SU-DHL-6 (cell line): ENCODE measurements around the gene TARBP1.

Source experiments
- H2AFZ ChIP-seq: fragments of 200-600 bp; sonication (generic); 2 replicates; pipeline ENCODE4 v1.6.1; 2014; ENCODE audit warnings: low read depth, mild to moderate bottlenecking, moderate library complexity, mixed read lengths, antibody characterized with exemption, low read length; ENCODE audit not compliant: severe bottlenecking
- H3F3A ChIP-seq: fragments of 200-600 bp; shearing (Covaris generic); 2 replicates; pipeline ENCODE4 v1.6.0; 2016; ENCODE audit warnings: antibody characterized with exemption, mild to moderate bottlenecking; ENCODE audit not compliant: insufficient read depth
- H3K27ac ChIP-seq: fragments of 200-600 bp; sonication (generic); 2 replicates; pipeline ENCODE4 v1.5.1; 2016; ENCODE audit warnings: low read depth, mild to moderate bottlenecking, low read length, moderate library complexity, mixed read lengths
- H3K27me3 ChIP-seq: fragments of 200-600 bp; sonication (generic), shearing (Covaris generic); 2 replicates; pipeline ENCODE4 v1.6.0; 2014; ENCODE audit warnings: mild to moderate bottlenecking, low read length
- H3K36me3 ChIP-seq: fragments of 200-600 bp; sonication (generic); 2 replicates; pipeline ENCODE4 v1.6.1; 2014; ENCODE audit warnings: mild to moderate bottlenecking, low read length, mixed read lengths
- H3K4me2 ChIP-seq: fragments of 300-600, 200-600 bp; shearing (Covaris generic), sonication (generic); 2 replicates; pipeline ENCODE4 v1.6.0; 2014; ENCODE audit warnings: low read length, low read depth, mild to moderate bottlenecking; ENCODE audit not compliant: poor library complexity, severe bottlenecking
- H3K4me3 ChIP-seq: fragments of 200-600 bp; sonication (generic); 2 replicates; pipeline ENCODE4 v1.5.1; 2014; ENCODE audit warnings: antibody characterized with exemption, low read length, mild to moderate bottlenecking, mixed read lengths; ENCODE audit not compliant: insufficient read depth, poor library complexity, severe bottlenecking
- H3K79me2 ChIP-seq: fragments of 200-600 bp; sonication (generic); 2 replicates; pipeline ENCODE4 v1.6.1; 2014; ENCODE audit warnings: mild to moderate bottlenecking, low read length, moderate library complexity; ENCODE audit not compliant: insufficient read depth
- H3K9ac ChIP-seq: fragments of 200-600 bp; sonication (generic); 2 replicates; pipeline ENCODE4 v1.7.0; 2014; ENCODE audit warnings: mild to moderate bottlenecking, low read length
- H3K9me2 ChIP-seq: fragments of 200-600 bp; sonication (generic); replicated peaks from 2 replicates; pipeline ENCODE4 v1.6.1; 2014; ENCODE audit warnings: low read length; ENCODE audit not compliant: insufficient read depth
- H3K9me3 ChIP-seq: fragments of 200-600 bp; sonication (generic); 2 replicates; pipeline ENCODE4 v1.6.1; 2014; ENCODE audit warnings: low read length, mixed read lengths; ENCODE audit not compliant: insufficient read depth
- H4K20me1 ChIP-seq: fragments of 200-600 bp; sonication (generic); 2 replicates; pipeline ENCODE4 v1.6.1; 2014; ENCODE audit warnings: low read depth, mild to moderate bottlenecking, antibody characterized with exemption, low read length, moderate library complexity, mixed read lengths
- CTCF ChIP-seq: fragments of 200-600 bp; sonication (generic); IDR thresholded peaks from one replicate; pipeline ENCODE4 v1.5.1; 2017; ENCODE audit warnings: antibody characterized with exemption, mild to moderate bottlenecking, low read length, moderate library complexity; ENCODE audit not compliant: insufficient read depth, poor library complexity, severe bottlenecking
- EZH2phosphoT487 ChIP-seq: fragments of 200-600 bp; sonication (generic), shearing (Covaris generic); conservative IDR thresholded peaks from 2 replicates; pipeline ENCODE4 v1.6.1; 2018; ENCODE audit warnings: mild to moderate bottlenecking, antibody characterized with exemption, low read length, moderate library complexity, mixed read lengths

TARBP1 gene

GRCh38 chr1:234454926-234455325 lies 24.1 kb downstream of the TARBP1 start:
- no peak overlapping the region for H2AFZ ChIP-seq
- H3K9me3 ChIP-seq: no peaks in the 10 kb centered on the region
- TF ChIP-seq CTCF: no peak
- no peak for TF ChIP-seq EZH2phosphoT487
- H3K27ac ChIP-seq: no peak overlapping the region
- no peak overlapping the region for H3K9ac ChIP-seq
- H3K36me3 ChIP-seq: peaks cover 33% of the 10 kb centered on the region; the same call in 1 of the 2 replicates
- peaks cover 4% of the 10 kb centered on the region; the same call in 1 of the 2 replicates for H3F3A ChIP-seq
- H3K4me3 ChIP-seq: no peak overlapping the region
- H3K4me2 ChIP-seq: no peak overlapping the region
- H3K27me3 ChIP-seq: no peaks in the 10 kb centered on the region
- no peaks in the 10 kb centered on the region for H3K79me2 ChIP-seq
- H3K9me2 ChIP-seq: no peaks in the 10 kb centered on the region
- H4K20me1 ChIP-seq: no peaks in the 10 kb centered on the region

GRCh38 chr1:234452406-234452965 lies 26.5 kb downstream of the TARBP1 start:
- Histone ChIP-seq H3K9me2 (no peaks in the 10 kb centered on the region), H3F3A (peaks cover 4% of the 10 kb centered on the region; the same call in 1 of the 2 replicates), H3K9me3 (no peaks in the 10 kb centered on the region), H2AFZ (no peak overlapping the region), H4K20me1 (no peaks in the 10 kb centered on the region), H3K79me2 (no peaks in the 10 kb centered on the region), H3K4me2 (no peak overlapping the region), H3K4me3 (no peak overlapping the region), H3K9ac (no peak overlapping the region), H3K27ac (no peak overlapping the region), H3K27me3 (no peaks in the 10 kb centered on the region), H3K36me3 (peaks cover 21% of the 10 kb centered on the region; the same call in 1 of the 2 replicates)
- TF ChIP-seq EZH2phosphoT487 (no peak), CTCF (no peak)

- H3K36me3 ChIP-seq: peaks cover 16% of the 10 kb centered on the region; the same call in 1 of the 2 replicates
- no peak for TF ChIP-seq CTCF
- TF ChIP-seq EZH2phosphoT487: no peak
- no peak overlapping the region for H3K4me3 ChIP-seq
These were observed 38.6 kb downstream of the TARBP1 start for GRCh38 chr1:234440348-234440747.

More at GRCh38 chr1:234440348-234440747, 38.6 kb downstream of the TARBP1 start:
- Histone ChIP-seq H3K9ac (no peak overlapping the region), H3K27me3 (no peaks in the 10 kb centered on the region), H3F3A (no peaks in the 10 kb centered on the region), H4K20me1 (no peaks in the 10 kb centered on the region), H3K4me2 (no peak overlapping the region), H3K9me3 (no peaks in the 10 kb centered on the region), H3K9me2 (no peaks in the 10 kb centered on the region), H2AFZ (no peak overlapping the region), H3K27ac (no peak overlapping the region), H3K79me2 (no peaks in the 10 kb centered on the region; the same call in 1 of the 2 replicates)
